ENCODE measurements around the gene CEACAM3.

The CEACAM3 gene

DNA sequence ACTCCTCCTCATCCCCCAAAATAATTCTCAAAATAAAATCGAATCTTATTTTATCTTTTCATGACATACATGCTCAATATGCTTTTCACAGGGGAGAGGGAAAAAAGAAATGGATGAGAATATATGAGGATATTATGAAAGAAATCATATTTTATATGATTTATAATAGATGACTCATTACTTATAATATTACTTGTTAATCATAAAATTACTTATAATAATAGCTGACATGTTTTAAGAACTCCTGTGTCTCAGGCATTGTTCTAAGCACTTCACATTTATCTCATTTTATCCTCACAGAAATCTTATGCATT is 3.0 kb upstream of the CEACAM3 start:
- DNase-seq: no peak

DNA sequence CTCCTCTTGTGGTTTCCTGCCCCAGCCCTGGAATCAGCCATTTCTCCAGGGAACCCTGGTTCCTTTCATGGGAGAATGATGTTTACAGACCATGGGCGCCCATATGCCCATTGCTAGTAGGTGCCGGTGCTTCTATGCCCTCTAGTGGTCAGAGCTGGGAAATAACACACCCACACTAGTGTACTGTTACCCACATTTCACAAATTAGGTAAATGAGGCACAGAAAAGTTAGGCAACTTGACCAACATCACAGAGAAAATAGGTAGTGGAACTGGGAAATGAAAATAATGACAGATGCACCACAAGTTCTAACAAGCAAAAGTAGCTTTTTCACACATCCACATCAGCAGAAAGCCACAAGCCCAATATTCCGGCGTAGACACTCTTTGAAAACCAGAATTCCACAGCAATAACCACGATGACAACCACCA is 1.3 kb upstream of the CEACAM3 start:
- DNase-seq: peak; percentile 78

DNA sequence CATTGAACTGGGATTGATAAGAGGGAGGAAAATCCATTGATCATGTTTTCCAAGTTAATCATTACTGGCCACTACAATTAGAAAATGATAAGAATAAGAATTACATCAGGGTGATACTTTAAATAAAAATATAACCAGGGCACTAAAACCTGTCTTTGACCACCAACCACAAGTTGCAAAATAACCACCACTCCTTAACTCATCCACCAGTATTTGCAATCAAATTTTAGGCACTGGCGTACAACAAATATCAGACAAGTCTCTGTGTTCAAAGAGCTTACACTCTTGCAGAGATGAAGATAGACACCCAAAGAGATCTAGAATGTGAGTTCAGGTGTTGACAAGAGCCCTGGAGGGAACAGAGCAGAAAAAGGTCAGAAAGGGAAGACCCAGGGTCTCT is 514 bp downstream of the CEACAM3 start:
- peak; percentile 56 for DNase-seq

GRCh38 chr19:41799444-41800000 is 3.1 kb downstream of the CEACAM3 start:
- DNase-seq: no peak

DNA sequence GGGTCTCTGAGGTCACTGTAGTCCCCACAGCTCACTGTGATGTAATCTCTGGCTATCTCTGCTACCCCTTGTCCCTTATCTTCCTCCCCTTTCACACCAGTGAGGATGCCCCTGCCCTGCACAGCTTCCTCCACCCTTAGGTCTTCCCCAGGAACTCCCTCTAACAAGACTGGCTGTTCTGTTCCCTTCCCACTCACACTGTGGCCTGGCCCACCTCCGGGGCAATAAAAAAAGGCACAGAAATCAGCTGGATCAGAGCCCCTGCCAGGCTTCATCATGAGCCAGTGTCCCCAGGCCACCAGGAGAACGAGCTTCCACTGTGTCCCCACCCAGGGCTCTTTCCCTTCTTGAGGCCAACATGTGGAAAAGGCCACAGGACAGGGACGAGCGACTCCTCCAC is 4.6 kb downstream of the CEACAM3 start:
- no peak for DNase-seq

GRCh38 chr19:41801792-41802211 is 5.4 kb downstream of the CEACAM3 start:
- peak; percentile 80 for DNase-seq

GRCh38 chr19:41802770-41803169 is 6.4 kb downstream of the CEACAM3 start:
- DNase-seq: peak; percentile 38

- DNase-seq: no peak
These were observed 7.9 kb downstream of the CEACAM3 start for GRCh38 chr19:41804336-41804735.

- no peak for DNase-seq
These were observed 10.8 kb downstream of the CEACAM3 start for GRCh38 chr19:41807176-41807575.

GRCh38 chr19:41808663-41809566 is 12.5 kb downstream of the CEACAM3 start:
- DNase-seq: peak; percentile 75

GRCh38 chr19:41810301-41810700 is 13.9 kb downstream of the CEACAM3 start:
- no peak for DNase-seq

- peak; percentile 77 for DNase-seq
These were observed 14.6 kb downstream of the CEACAM3 start for GRCh38 chr19:41811036-41811435.

GRCh38 chr19:41811981-41812380 is 15.6 kb downstream of the CEACAM3 start:
- no peak for DNase-seq

- no peak for DNase-seq
These were observed 17.5 kb downstream of the CEACAM3 start for GRCh38 chr19:41813911-41814310.

DNA sequence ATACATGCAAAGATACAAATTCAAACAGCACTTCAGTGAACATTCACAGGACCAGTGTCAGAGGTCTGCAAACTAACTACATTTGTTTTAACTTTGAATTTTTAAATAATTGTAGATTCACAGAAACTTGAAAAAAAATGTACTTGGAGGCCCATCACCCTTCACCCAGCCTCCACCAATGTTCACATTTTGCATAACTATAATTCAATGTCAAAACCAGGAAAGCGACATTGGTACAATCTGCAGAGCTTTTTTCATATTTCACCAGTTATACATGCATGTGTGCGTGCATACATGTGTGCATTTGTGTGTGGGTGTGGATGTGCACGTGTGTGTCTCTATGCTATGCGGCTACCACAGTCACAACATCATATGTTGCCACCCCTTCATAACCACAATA is 18.9 kb downstream of the CEACAM3 start:
- DNase-seq: no peak

DNA sequence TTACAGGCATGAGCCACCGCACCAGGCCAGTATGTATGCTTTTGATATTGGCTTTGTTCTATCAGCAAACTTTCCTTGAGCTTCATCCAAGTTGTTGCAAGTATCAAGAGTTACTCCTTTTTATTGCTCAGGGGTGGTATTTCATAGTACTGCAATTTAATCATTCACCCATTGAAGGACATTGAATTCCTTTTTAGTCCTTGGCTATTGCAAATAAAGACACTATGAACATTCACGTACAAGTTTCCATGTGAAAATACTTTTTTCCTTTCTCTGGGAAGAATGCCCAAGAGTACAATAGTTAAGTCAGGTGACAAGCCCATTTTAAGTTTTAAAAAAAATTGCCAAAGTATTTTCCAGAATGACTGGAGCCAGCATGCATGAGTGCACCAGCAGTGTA is 20.4 kb downstream of the CEACAM3 start:
- DNase-seq: no peak

- peak; percentile 79 for DNase-seq
These were observed 24.8 kb downstream of the CEACAM3 start for GRCh38 chr19:41821003-41821735.

- DNase-seq: no peak
These were observed 41.8 kb downstream of the CEACAM3 start for GRCh38 chr19:41837981-41838708.

GRCh38 chr19:41839211-41839610 is 42.8 kb downstream of the CEACAM3 start:
- DNase-seq: no peak

GRCh38 chr19:41843371-41843770 is 47.0 kb downstream of the CEACAM3 start:
- DNase-seq: no peak

DNA sequence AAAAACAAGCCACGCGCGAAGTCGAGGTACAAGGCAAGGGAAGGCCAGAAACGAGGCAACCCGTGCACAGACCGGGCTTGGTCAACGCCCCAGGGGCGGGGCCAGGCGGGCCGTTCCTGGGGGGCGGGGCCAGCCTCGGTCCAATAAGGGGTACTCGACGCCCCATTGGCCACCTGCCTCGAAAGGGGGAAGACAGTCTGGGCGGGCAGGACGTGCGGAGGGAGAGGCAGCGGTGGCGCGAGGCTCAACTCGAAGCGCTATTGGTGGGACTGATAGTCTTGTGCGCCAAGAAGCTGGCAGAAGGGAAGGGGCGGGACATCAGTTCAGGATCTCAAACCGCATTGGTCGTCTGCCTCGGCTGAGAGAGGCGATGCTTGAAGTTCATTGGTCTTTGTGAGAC is 48.2 kb downstream of the CEACAM3 start, which contains the start of gene LYPD4:
Gene LYPD4, minus strand, starts transcription at position 83 of the 400 bp plus-strand sequence. CDS start 5,398 bp downstream, outside the sequence.
- no peak for DNase-seq

- DNase-seq: no peak
These were observed 48.4 kb downstream of the CEACAM3 start, which contains the start of gene DMRTC2 for GRCh38 chr19:41845001-41845050. Gene DMRTC2, plus strand, starts transcription at chr19:41845042. Its CDS starts 2,387 bp downstream, at chr19:41847429.

- DNase-seq: no peak
These were observed 48.7 kb downstream of the CEACAM3 start for GRCh38 chr19:41845051-41845590.

Measured in hematopoietic multipotent progenitor cell treated with erythropoietin and hydrocortisone succinate and interleukin-3 and kit ligand, for 4 days (in vitro differentiated cells).